Stimulated activated CD4-positive, alpha-beta T cell treated with anti-CD3 and anti-CD28 coated beads, Interleukin-1b, Interleukin-23, amount 100 ng/mL, for 48 hours (primary cell): ENCODE results near the gene TMEFF1.
"Not testable (repeated sequence)": the region's sequence is repeated elsewhere in the genome, so short reads cannot be mapped to it uniquely, and the experiment has no call there.

ENCODE experiments used
- DNase-seq: peaks from one replicate; pipeline ENCODE4 v3.0.0-alpha.2; 2020

TMEFF1 gene, protein sequence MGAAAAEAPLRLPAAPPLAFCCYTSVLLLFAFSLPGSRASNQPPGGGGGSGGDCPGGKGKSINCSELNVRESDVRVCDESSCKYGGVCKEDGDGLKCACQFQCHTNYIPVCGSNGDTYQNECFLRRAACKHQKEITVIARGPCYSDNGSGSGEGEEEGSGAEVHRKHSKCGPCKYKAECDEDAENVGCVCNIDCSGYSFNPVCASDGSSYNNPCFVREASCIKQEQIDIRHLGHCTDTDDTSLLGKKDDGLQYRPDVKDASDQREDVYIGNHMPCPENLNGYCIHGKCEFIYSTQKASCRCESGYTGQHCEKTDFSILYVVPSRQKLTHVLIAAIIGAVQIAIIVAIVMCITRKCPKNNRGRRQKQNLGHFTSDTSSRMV

DNA sequence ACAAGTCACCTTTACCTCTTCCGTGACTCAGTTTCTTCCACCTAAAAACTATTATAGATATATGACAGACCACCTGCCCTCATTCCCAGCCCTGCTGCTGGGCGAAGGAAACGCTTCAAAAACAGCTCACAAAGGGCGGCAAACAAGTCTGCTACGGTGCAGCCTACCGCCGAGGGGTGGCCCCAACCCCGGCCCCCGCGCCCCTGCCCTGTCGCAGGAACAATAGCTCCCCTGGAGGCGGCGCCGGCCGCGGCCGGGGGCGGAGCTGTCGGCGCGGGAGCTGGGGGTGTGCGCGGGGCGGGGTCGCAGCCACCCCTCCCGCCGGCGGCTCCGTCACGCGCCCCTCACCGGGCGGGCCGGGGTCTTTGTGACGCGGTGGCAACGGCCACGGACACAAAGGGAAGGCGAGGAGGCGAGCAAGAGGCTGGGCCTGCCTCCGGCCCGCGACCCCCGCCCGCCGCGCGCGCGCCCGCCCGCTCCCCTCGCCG, at the start of gene TMEFF1:
TSS of gene TMEFF1 (plus strand) at position 362 of the 488 bp plus-strand sequence. CDS start 396 bp downstream, outside the sequence.
- peak; percentile 46 for DNase-seq

DNA sequence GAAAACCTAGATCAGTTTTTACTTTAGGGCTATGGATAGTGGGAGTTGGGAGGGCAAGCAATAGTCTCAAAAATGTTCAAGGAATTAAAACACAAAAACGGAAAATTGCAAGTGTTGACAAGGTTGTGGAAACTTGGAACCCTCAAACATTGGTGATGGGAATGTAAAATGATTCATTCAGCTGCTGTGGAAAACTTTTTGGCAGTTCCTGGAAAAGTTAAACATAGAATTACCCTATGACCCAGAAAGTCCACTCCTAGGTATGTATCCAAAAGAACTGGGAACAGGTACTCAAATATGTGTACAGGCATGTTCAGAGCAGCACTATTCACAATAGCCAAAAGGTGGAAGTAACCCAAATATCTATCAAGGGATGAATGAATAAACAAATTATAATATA, 47.2 kb upstream of the TMEFF1 start:
- DNase-seq: no peak

DNA sequence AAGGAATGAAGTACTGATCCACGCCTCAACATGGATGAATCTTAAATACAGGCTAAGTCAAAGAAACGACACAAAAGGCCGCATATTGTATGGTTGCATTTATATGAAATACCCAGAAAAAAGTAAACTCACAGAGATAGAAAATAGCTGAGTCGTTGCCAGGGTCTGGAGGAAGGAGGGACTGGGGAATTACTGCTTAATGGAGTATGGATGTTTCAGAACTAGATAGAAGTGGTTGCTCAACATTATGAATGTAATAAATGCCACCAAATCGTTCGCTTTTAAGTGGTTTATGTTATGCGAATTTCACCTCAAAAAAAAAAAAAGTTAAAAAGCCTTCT, 46.8 kb upstream of the TMEFF1 start:
- no peak for DNase-seq

DNA sequence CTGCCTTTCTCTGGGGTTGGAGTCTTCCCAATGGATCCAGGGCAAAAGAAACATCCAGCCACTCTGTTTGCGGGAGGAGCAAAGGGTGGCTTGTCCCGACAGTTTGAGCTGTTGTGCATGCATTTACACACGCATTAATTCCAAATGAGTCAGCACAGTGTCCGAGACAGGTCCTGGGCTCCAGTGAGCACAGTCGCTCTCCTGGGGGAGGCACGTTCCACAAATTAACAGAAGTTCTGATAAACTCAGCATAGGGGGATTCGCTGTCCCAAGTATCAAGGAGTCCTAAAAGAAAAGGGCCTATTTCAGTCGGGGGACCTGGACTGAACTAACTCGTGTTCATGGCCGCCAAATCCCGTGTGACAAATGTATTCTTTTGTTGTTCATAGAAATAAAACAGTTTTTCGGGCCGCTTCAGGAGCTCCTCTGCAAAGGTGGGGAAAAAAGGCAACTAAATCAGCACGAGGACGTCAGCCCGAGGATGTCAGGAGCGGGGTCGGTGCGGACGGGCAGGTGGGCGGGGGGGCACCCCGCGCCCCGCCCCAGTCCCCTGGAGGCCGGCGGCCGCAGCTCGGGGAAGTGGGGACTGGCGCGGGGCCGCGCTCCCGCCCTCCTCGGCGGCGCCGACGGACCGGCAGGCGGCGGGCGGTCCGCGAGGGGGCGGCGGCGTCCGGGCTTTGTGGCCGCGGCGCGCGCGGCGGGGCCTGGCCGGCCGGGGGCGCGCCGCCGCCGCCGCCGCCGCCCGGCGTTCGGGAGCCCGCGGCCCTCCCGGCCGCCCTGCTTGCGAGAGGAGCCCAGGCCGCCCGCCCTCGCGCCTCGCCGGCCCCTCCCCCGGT, 46.2 kb upstream of the TMEFF1 start, which contains the start of gene MSANTD3:
TSS of gene MSANTD3 (plus strand) at position 614 of the 836 bp plus-strand sequence. CDS start 14,796 bp downstream, outside the sequence.
- DNase-seq: peak; percentile 38

DNA sequence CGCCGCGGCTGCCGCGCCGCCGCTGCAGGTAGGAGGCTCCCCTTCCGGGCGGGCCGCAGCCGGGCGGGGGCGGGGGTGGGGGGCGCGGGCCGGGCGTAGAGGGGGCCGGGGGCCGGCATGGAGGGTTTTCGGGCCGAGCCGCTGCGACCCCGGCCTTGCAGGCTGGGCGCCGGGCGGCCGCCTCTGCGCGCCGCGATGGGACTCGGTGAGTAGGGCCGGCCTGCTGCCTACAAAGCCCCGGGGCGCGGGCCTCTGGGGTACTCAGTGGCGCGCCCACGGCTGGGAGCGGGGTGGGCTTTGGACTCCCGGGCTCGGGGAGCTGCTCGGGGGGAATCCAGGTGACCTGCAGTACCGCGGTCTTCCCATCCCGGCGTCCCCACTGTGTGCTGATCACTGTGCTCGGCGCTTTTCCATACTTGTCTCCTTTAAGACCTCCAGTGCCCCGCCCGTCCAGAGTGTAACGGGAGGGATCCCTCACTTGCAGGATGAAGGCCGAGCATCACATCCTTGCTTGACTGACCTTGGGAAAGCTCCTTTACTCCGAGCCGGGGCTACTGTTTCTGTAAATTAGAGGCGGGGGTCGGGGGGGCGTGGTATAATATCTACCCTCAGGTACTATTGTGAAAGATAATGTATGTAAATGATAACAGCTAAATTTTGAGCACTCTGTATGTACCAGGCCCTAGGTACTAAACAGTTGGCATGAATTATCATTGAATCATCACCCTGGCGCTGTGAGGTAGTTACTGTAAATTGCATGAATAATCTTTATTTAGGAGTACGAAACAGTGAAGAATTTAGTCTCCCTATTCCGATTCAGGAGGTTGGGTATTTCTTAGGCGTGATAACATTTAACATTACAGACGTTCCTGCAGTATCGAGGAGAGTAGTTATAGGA, 45.3 kb upstream of the TMEFF1 start:
- DNase-seq: peak; percentile 8

DNA sequence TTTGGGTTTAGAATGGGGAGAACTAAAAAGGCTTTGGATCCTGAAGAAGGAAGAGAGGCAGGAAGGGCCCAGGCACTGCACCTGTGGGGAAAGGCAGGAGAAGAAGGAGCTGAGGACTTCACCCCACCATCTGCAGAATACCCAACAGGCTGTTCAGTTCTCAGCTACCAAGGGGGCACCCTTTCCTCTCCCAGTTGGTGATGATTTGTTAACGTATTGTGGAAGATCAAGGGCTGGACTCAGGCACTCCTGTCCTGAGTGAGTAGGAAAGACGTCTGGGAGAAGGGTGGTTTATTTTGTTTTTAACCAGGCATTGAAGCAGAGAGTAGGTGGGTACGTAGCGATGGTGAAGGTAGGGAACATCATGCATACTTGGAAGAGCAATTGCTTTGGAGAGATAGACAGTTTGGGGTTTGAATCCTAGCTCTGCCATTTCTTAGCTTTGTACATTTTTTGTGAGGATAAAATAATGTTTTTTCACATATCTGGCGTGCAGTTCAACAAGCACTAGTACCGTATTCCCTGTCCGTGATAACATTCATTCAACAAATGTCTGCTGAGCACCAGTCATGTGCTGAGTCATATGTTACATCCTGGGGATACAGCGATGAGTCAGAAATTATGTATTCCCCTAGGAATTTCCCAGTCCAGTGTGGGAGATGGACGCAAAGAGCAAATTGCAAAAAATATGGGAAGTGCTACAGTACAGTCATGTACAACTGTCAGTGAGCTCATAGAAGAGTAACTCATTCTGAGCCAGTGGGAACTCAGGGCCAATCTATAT, 43.9 kb upstream of the TMEFF1 start:
- no peak for DNase-seq

DNA sequence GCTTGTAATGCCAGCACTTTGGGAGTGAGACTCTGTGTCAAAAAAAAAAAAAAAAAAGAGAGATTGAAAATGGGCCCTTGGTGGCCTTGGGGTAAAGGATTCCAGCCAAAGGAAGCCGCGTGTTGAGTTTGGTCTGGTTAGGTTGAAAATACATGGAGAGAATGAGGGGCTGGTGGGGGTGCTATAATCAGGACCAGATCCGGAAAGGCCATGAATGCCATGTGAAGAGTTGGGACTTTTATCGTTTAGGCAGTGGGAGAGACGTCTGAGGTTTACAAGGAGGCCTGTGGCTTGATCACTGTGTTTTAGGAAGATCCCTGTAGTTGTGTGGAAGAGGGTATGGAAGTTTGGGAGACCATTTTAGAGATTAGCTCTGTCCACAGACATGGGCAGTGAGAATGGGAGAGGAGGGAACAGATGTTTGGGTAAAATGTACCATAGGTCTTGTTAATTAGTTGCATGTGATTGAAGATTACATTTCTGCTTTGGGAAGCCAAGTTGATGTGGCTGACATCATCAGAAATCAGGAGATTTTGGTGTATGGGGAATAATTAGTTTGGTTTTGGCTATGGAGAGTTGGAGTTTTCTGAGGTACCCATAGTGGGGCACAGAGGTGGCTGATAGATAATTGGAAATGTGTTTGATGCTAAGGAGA, 42.5 kb upstream of the TMEFF1 start:
- DNase-seq: no peak

DNA sequence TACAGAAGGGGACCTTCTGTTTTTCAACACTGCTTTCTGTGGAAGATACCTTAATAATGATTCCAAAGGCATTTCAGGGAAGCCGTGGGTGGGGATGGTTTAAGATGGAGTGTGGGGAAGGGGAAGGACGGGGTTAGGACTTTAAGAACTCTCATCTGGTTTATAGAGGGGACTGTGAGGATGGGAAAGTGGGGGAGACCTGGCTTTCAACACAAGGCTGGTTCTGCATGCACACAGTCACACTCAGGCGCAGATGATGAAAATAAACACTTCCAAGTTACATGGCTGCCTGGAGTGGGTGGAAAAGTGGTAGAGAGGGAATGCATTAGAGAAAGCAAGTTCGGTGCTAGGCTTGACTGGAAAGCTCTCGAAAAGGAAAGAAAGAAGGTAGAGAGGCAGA, 41.1 kb upstream of the TMEFF1 start:
- no peak for DNase-seq

DNA sequence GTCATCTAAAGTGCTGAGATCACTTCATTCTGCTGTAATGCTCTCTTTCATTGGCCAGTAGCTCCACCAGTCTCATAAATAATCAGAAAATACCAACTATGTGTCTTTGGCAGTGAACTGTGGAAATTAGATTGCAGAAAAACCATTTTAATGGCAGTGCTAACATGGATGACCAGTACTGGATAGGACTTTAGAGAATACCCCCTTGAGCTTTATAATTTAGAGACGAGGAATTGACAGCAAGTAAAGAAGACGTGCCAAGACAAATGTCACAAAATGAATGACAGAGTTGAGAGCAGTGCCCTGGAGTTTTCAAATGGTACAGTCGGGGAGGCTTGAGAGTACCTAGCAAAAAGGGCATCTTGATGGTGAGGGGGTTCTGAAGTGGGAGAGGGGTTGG, 40.2 kb upstream of the TMEFF1 start:
- no peak for DNase-seq

DNA sequence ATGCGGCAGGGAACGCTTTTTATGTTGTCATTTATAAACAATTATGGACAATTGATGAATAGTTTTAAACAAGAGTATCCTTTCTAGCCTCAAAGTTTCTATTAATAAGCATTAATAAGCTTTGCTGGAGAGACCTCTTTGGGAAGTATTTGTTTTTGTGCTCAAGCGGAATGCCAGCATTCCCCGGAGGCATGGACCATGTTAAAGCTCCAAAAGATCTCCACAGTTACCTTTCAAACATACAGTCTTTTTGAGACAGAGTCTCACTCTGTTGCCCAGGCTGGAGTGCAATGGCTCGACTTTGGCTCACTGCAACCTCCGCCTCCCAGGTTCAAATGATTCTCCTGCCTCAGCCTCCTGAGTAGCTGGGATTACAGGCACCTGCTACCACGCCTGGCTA, 36.4 kb upstream of the TMEFF1 start:
- DNase-seq: no peak

DNA sequence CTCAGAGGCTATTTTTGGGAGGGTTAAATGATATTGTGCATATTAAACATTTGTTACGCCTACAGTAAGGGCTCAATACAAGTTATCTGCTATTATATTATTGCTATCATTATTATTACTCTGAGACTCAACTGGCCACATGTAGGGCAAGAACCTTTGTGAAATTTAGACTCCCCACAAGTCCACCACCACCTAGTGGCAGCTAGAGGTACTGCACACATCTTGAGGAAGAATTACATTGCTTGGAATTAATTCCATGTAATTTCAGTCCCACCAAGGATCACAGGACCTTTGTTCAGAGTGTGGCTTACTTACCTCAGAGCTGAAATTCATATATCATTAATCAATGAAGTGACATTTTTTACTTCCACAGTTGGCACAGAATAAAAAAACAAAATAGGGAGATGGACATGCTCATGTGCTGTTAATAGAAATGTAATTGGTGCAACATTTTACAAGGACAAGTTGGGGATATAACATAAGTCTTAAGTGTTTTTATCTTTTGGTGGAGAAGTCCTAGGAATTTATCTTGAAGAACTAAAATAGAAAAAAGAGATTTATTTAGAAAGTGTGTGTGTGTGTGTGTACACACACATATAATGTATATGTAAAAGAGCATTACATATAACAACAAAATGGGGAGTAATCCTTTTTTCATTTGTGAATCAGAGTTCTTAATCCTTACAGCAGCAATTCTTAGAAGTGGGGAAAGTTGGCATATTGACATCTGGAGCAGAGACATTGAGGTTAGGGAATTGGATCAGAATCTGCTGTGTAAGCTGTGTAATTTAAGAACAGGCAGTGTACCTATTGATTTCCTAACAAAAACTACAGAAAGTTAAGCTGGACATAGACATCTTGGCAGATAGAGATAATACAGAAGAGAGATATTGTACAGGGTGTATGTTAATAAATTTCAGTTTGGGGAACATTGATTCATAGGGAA, 34.8 kb upstream of the TMEFF1 start:
- DNase-seq: peak; percentile 55

DNA sequence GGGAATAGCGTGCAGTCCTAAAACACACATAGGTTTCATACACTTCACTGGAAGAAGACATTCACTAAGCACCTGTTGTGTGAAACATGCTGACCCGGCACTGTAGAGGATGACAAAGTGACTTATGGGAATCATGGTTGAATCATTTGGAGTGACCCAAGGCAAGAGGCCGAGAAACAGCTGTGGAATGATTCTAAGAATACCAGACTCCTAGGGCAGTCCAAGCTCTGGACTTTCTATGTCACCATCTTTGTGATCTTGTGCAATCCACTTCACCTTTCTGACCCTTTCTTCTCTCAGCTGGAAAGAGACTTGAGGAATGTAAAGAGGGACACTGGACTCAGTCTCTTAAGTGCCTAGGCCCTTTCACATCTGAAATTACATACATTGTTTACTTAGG, 32.9 kb upstream of the TMEFF1 start:
- no peak for DNase-seq

DNA sequence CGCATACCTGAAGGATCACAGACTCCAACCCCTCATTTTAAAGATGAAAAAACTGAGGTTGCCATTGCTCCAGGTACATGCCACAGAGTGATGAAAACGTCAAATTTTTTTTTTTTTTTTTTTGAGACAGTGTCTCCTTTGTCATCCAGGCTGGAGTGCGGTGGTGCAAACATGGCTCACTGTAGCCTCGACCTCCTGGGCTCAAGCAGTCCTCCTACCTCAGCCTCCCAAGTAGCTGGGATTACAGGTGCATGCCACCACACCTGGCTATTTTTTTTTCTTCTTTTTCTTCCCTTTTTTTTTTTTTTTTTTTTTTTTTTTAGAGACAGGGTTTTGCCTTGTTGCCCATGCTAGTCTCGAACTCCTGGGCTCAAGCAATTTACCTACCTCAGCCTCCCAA, 32.5 kb upstream of the TMEFF1 start:
- DNase-seq: not testable (repeated sequence)

DNA sequence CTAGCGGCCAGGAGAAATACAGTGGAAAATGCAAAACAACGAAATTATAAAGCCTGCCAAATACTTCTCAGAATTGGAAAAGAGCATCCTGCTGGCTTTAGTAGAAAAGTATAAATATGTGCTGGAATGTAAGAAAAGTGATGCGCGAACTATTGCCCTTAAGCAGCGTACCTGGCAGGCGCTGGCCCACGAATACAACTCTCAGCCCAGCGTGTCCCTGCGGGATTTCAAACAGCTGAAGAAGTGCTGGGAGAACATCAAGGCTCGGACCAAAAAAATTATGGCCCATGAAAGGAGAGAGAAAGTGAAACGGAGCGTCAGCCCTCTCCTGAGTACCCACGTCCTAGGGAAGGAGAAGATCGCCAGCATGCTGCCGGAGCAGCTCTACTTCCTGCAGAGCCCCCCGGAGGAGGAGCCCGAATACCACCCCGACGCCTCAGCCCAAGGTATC, 31.0 kb upstream of the TMEFF1 start:
- no peak for DNase-seq

DNA sequence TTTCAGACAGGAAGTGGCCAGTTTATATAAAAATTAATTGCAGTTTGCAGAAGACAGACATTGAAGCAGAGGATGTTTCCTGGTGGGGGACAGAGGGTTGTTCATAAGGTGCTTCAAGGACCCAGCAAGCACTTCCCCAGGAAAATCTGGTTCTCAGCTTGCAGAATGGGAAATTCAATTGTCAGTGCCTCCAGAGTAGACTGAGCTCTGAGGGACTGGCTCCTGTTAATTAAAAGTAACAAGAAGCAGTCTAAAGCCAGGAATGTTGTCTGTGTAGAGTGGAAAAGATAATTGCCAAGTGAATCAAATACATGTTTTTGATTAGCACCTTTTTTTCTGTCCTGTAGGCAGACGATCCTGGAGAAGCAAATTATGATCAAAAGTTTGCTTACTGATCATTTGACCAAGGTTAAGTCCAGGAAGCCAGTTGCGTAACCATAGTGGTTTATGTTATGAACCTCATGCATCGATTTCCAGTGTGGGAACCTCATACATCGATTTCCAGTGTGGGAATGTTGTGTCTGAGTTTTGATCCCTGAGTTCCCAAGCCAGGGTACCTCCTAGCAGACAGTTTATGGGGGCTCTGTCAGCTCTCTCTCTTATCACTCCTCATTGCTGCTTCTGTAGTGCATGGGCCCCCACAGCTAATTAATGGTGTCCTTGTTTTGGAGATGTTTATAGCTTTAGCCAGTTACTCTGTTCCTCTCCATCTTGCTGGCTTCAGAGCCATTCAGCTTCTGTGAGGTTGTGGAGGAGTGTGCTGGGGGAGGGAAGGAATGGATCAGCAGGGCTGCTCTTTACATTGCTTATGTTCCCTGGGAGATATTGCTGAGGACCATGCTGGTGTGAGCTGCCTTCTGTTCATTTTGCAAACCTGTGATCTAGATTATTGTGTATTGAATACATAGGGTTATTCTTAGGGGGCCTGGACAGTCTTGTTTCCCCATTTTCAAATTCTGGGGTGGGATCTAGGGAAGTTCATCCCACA, 28.9 kb upstream of the TMEFF1 start:
- no peak for DNase-seq

DNA sequence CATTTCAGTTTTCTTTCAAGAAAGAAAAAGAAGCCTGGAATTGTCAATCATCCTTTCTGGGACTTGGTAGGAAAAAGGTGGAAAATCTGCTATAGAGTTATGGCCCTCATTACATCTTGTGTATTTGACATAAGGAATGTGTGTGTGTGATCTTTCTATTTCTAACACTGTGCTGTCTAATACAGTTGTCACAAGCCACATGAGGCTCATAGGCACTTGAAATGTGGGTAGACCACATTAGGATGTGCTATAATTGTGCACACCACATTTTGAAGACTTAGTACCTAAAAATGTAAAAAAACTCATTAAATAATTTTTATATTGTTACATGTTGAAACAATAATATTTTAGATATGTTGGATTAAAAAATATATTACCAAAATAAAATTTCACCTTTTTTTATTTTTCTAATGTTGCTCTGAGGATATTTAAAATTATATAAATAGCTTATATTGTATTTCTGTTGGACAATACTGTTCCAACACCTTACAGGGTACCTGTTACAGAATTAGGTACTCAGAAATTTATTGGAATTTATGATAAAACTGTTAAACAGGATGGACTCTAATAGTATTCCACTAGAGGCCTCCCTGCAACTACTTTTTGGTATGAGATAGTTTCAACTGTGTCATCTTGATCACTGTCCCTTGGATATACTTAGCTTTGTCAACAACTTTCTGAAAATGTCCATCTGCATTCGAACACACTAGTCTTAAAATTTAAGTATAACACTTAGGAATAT, 27.6 kb upstream of the TMEFF1 start:
- no peak for DNase-seq

DNA sequence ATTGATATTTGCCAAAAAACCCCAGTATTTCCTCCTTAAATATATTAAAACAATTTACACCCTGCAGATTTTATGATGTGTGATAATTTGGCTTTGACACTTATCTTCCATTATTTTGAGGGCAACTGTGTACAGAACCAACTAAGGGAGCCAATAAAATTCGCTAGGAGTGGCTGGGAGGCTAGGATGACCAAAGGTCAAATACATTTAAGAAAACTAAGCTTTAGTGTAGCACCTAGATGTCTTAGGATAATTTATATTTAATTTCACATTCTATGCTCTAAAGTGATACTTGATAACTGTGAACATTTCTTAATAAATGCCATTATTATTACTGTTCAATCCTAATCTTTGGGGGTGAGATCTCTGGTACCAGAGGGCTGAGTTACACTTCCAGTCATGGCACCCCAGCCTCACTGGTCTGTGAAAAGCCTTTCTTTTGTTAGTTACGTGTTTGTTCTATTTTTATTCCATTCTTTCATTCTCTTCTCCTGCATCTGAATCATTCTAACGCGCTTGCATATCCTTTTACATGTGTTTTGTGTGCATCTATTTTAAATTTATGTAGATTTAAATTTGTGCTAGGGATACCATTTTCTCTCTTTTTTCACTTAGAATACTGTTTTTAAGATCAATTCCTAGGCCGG, 26.9 kb upstream of the TMEFF1 start:
- no peak for DNase-seq

DNA sequence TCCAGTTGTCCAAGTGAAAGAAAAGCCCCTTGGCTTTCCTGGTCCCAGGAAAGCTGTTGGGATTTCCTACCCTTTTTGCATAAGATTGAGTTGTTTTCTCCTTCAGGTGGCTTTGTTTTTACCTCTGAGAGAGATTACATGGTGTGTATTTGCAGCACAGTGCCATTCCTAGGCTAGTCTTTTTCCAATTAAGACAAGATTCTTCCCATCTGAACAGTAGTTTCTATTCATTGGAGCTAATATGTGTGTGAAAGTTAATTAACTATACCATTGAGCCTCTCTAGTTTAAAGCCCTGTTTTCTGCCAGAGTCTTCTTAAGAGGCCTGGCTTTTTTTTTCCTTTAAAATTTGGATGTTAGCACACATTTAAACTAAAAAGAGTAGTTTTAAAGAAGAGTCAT, 25.9 kb upstream of the TMEFF1 start:
- DNase-seq: no peak
